ENCODE measurements around the gene TLE2.

DNA sequence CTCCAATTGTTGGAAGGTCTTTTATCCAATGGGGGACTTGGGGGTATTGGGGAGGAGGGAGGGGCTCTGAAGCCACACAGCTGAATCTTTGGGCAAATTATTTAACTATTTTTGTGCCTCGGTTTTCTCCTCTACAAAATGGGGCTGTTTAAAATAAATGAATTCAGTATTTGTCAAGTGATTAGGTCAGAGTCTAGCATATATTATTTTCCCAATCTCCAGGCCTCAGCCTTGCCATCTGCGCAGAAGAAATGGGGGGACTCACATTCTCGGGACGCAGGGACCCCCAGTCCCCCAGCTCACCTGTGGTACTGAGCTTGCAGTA, 31.7 kb upstream of the TLE2 start:
- no peak for TF ChIP-seq CEBPB (IDR thresholded peaks at IDR 0.05; ENCODE audit: low read depth, low read length)
- TF ChIP-seq, protein P1, sequence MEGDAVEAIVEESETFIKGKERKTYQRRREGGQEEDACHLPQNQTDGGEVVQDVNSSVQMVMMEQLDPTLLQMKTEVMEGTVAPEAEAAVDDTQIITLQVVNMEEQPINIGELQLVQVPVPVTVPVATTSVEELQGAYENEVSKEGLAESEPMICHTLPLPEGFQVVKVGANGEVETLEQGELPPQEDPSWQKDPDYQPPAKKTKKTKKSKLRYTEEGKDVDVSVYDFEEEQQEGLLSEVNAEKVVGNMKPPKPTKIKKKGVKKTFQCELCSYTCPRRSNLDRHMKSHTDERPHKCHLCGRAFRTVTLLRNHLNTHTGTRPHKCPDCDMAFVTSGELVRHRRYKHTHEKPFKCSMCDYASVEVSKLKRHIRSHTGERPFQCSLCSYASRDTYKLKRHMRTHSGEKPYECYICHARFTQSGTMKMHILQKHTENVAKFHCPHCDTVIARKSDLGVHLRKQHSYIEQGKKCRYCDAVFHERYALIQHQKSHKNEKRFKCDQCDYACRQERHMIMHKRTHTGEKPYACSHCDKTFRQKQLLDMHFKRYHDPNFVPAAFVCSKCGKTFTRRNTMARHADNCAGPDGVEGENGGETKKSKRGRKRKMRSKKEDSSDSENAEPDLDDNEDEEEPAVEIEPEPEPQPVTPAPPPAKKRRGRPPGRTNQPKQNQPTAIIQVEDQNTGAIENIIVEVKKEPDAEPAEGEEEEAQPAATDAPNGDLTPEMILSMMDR (conservative IDR thresholded peaks at IDR 0.05; ENCODE audit: low read depth, low read length): no peak
- no peak for TF ChIP-seq POLR2A (IDR thresholded peaks at IDR 0.05; ENCODE audit: low read depth, low read length)
- TF ChIP-seq RCOR1 (IDR thresholded peaks at IDR 0.05; ENCODE audit: insufficient replicate concordance, low read length): no peak
